HG03060 (cell line): ENCODE data around the gene TXNL4A.
"Not testable (repeated sequence)": the region's sequence is repeated elsewhere in the genome, so short reads cannot be mapped to it uniquely, and the experiment has no call there.

Experiments used
- ATAC-seq: cut with Tn5 transposase; IDR thresholded peaks from one replicate; pipeline ENCODE4 v1.9.1; 2021; ENCODE audit warnings: low read depth, moderate number of reproducible peaks; ENCODE audit not compliant: unreplicated experiment

The TXNL4A gene

GRCh38 chr18:79965119-79965902, 23.1 kb downstream of the TXNL4A start:
- no peak for ATAC-seq

DNA sequence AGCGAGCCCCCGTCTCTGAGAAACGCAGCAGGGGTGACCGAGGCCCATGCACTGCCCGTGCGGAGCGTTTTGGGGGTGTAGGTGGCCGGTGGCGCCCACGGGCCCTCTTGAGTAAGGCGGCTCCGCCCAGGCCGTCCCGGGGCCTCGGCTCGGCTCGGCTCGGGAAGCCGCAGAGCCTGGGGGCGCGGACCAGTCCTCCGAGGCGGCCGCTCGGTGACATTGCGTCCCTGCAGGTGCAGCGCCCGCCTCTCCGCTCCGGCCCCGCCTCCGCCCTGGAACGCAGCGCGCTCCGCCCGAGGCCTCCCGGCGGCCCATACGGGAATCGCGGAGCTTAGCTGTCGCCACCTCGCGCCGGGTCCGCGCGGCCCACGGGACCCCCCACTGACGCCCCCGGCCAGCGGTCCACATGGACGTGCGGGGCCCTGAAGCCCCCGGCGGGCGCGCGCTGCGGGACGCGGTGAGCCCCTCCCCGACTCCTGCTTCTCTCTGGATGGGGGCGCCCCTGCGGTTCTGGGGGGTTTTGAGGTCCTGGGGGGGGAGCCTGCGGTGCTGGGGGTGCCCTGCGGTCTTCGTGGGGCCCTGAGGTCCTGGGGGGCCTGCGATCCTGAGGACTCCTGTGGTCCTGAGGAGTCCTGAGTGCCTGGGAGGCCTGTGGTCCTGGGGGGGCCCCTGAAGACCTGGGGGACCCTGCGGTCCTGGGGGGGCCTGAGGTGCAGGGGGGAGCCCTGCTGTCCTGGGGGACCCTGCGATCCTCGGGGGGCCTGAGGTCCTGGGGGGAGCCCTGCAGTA, 23.8 kb downstream of the TXNL4A start, which contains the start of gene HSBP1L1:
Gene HSBP1L1, plus strand, starts transcription at position 314 of the 789 bp plus-strand sequence. Its CDS starts 93 bp downstream, at position 407.
- no peak for ATAC-seq

DNA sequence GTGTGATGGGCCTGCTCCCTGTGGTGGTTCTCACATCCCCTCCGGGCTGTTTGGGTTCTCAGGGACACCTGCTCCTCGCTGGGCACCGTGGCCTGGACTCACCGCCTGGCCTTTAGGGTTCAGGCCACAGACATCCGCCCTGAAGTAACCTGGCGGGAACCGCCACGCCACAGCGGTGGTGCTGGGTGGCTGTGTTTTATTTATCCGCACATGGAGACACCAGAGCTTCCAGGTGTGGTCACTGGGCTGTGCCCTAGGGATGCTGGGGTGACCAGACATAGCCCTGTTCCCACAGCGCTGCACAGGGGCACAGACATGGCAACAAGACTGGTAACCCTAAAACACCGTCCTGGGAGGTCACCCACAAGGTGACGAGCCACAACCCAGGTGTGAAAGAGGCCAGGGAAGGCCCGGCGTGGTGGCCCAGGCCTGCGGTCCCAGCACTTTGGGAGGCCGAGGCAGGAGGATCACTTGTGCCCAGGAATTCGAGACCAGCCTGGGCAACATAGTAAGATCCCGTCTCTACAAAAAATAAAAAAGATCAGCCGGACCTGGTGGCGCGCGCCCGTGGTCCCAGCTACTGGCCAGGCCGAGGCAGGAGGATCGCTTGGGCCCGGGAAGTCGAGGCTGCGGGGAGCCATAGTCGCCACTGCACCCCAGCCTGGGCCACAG, 24.6 kb downstream of the TXNL4A start:
- ATAC-seq, result no peak

- ATAC-seq, result peak; percentile 51
Measured at GRCh38 chr18:79962835-79963657, 25.3 kb downstream of the TXNL4A start.

GRCh38 chr18:79962311-79962710, 26.1 kb downstream of the TXNL4A start:
- no peak for ATAC-seq

DNA sequence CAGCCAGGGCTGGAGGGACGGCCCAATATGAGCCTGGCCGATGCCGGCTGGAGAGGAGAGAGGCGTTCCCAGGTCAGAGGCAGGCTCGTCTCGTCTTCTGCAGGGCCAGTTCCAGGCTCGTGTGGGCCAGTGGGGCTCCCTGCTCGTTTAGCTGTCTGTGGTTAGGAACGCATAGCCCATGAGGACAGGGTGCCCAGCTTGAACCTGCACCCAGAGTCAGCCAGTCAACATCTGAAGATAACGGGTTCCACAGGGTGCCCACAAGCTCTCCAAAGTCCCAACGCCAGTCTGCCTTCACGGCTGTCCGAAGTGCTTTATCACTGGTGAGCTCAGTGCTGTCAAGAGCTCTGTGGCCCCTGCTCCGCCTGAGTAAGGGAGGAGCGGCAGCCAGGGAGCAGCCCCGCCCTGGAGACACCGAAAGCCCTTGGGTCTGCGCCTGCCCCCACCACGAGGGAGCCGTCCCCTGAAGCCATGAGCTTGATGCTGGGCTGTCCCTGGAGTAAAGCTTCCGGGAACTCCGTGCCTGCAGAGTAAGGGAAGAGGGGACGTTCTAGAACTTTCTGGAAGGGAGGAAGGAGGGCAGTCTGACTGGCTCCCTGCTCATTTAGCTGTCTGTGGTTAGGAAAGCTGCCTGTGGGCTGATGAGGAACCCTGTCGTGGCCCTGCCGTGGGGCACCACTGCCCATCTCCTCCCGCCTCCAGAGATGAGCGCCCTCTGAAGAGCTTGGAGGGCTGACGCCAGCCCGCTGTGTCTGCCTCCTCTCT, 26.7 kb downstream of the TXNL4A start:
- no peak for ATAC-seq

GRCh38 chr18:79960921-79961526, 27.3 kb downstream of the TXNL4A start:
- no peak for ATAC-seq

GRCh38 chr18:79960161-79960801, 28.1 kb downstream of the TXNL4A start:
- not testable (repeated sequence) for ATAC-seq

DNA sequence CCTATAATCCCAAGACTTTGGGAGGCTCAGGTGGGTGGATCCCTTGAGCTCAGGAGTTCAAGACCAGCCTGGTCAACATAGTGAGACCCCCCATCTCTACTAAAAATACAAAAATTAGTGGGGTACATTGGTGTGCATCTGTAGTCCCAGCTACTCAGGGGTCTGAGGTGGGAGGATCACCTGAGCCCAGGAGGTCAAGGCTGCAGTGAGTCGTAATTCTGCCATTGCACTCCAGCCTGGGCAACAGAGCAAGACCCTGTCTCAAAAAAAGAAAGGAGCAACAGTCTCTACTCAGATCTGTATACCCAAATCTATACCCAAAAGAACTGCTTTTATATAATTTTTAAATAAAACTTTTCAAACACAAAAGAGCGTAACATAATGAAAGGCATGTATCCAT, 29.4 kb downstream of the TXNL4A start:
- no peak for ATAC-seq

- no peak for ATAC-seq
Measured at GRCh38 chr18:79956276-79956675, 32.1 kb downstream of the TXNL4A start.

DNA sequence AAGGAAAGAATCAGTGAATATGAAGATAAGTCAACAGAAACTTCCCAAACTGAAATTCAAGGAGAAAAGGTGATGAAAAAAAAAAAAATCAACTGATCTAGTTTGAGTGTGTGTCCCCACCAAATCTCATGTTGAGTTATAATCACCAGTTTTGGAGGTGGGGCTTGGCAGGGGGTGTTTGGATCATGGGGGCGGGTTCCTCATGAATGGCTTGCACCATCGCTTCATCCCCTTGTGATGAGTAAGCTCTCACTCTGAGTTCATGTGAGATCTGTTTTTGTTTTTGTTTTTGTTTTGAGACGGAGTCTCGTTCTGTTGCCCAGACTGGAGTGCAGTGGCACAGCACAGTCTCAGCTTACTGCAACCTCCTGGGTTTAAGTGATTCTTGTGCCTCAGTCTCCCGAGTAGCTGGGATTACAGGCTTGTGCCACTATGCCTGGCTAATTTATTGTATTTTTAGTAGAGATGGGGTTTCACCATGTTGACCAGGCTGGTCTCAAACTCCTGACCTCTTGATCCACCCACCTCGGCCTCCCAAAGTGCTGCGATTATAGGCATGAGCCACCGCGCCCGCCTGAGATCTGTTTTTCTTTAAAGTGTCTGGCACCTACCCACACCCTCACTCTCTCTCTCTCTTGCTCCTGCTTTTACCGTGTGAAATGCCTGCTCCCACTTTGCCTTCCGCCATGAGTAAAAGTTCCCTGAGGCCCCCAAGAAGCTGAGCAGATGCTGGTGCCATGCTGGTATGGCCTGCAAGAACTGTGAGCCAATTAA, 32.9 kb downstream of the TXNL4A start:
- no peak for ATAC-seq

DNA sequence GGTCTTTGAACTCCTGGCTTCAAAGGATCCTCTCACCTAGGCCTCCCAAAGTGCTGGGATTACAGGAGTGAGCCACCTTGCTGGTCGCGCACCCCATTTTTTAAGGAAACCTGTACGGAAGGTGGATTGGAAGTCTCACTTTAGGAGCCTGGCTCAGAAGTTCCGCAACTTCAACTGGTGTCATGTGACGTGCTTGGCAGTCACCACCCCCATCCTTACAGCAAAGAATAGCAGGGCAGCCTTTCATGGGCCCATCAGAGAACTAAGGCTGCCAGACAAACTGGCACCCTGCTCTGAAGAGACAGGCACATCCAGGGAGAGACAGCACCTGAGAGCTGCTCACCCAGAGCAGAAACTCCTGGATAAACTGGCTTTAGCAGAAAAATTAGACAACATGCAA, 33.6 kb downstream of the TXNL4A start:
- ATAC-seq, result no peak

DNA sequence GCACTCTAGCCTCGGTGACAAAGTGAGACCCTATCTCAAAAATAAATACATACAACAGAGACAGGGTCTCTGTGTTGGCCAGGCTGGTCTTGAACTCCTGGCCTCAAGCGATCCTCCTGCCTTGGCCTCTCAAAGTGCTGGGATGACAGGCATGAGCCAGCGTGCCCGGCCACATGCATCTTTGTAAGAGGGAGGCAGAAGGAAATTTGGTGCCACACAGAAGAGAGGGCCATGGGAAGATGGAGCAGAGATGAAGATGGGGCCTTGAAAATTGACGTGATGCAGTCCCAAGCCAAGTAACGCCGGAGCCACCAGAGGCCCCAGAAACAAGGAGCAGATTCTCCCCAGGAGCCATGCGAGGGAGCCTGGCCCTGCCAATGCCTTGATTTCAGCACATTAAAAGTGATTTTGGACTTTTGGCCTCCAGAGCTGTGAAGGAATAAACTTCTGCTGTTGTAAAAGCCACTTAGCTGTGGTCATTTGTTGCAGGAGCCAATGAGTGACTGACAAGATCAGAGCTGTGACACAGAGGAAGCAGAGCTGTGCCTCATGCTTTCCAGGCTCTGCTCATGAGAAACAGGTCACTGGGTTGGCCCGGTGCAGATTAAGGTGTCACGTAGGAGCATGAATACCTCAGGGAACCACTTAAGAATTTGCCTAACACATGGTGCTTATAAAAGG, 34.3 kb downstream of the TXNL4A start:
- ATAC-seq, result no peak

- ATAC-seq, result no peak
Measured at GRCh38 chr18:79952996-79953559, 35.3 kb downstream of the TXNL4A start.

DNA sequence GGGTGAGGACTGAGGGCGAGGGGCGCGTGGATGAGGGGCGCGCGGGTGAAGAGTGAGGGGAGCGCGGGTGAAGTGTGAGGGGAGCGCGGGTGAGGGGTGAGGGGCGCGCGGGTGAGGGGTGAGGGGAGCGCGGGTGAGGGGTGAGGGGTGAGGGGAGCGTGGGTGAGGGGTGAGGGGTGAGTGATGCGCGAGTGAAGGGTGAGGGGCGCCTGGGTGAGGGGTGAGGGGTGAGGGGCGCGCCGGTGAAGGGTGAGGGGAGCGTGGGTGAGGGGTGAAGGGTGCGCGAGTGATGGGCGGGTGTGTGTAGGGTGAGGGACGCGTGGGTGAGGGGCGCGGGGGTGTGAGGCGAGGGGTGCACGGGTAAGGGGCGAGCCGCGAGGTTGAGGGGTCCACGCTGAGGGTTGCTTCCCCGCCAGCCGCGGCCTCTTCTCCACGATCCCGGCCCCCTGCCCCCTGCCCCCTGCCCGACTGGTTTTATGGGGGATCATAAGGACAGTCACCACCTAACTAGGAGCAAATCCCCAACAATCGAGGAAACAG, 35.8 kb downstream of the TXNL4A start:
- no peak for ATAC-seq

DNA sequence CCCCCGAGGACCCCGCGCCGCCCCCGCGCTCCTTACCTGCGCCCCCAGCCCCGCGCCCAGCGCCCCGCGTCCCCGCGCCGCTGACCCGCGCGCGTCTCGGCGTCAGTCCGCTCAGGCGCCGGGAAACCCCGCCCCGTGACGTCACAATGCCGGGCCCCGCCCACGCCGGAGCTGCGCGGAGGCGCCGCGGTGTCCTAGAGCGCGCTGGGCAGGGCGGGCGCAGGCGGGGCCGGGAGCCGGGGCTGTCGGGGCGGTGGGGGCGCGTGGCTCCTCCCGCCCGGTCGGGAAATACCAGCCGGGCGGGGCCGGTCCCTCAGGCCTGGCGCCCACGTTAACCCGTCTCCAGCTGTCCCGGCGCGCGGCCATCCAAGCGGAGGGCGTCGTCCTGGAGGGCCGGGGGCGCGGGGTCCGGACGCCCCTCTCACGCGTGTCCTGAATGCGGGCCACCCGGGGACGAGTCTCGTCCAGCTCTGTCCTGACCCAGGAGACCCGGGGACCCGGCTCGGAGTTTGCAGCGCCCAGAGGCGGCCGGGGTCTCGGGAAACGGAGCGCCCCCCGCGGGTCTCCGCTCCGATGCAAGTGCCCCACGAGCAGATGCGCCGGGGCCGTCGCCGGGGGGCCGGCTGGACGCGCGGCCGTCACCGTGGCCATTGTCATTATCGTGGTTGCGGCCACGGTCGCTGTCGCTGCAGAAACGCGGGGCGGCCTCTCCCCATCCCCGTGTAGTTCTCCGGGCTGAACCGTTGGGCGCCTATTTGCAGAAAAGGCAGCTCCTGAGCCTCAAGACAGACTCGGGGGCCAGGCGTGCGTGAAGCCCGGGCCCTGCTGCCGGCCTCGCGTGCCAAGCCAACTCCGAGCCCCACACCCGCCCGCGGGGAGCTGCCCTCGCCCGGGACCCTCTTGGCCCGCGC, 36.6 kb downstream of the TXNL4A start, which contains the start of gene SLC66A2:
Gene SLC66A2, minus strand, starts transcription at position 109 of the 911 bp plus-strand sequence. CDS start 727 bp downstream, outside the sequence.
- ATAC-seq, result no peak
